PFSK-1 (cell line): ENCODE results near the gene CCDC171.

Source experiments
- FOXP2 ChIP-seq: optimal IDR thresholded peaks from 2 replicates; pipeline ENCODE3; 2011; ENCODE audit warnings: borderline replicate concordance, control low read depth, inconsistent platforms; ENCODE audit not compliant: insufficient read depth; ENCODE audit errors: extremely low read length, extremely low read depth
- POLR2AphosphoS5 ChIP-seq: IDR thresholded peaks from 2 replicates; pipeline ENCODE4 v1.6.1; 2012; ENCODE audit warnings: low read depth, mild to moderate bottlenecking, control low read depth, low read length, moderate library complexity
- REST ChIP-seq, 2 experiments: IDR thresholded peaks; 2 replicates each; pipeline versions ENCODE4 v1.6.1 to v1.8.0; 2011 to 2012; ENCODE audit warnings: low read depth in 2 of 2, low read length in 2 of 2, control low read depth in 1 of 2, inconsistent platforms in 1 of 2, mild to moderate bottlenecking in 1 of 2, moderate library complexity in 1 of 2; ENCODE audit not compliant: insufficient read depth in 1 of 2
- TAF1 ChIP-seq: IDR thresholded peaks from 2 replicates; pipeline ENCODE4 v1.6.1; 2012; ENCODE audit warnings: low read length, control low read depth, borderline replicate concordance; ENCODE audit not compliant: insufficient read depth

- TF ChIP-seq REST (IDR thresholded peaks at IDR 0.05; ENCODE audit: insufficient read depth in 1 of 2, low read depth in 2 of 2, low read length in 2 of 2) (no peak), TAF1 (no peak), POLR2AphosphoS5 (no peak), FOXP2 (no peak)
Measured at GRCh38 chr9:15849871-15850270, 297.0 kb downstream of the CCDC171 start.
